Gastrocnemius medialis (tissue), 4 donors: Measurements from ENCODE around the gene HDAC7.

Experiments
- POLR2A ChIP-seq, 2 donors: fragments of 450-650 bp; IDR thresholded peaks; one replicate each; pipeline ENCODE4 v1.6.1; 2017; ENCODE audit warnings: antibody characterized with exemption in 2 of 2, mild to moderate bottlenecking in 2 of 2, moderate library complexity in 2 of 2
- TF ChIP-seq, protein P1 (sequence below), 5 experiments: fragments of 450-650 bp in 3 of 5; fragments of 200-600 bp in 2 of 5; sonication (generic) in 2 of 5; IDR thresholded peaks in 4 of 5; conservative IDR thresholded peaks in 1 of 5; 1 replicate in 4 of 5; 2 replicates in 1 of 5; pipeline ENCODE4 v1.5.1; 2016 to 2019; ENCODE audit warnings: antibody characterized with exemption in 5 of 5, mild to moderate bottlenecking in 3 of 5, moderate library complexity in 3 of 5

DNA sequence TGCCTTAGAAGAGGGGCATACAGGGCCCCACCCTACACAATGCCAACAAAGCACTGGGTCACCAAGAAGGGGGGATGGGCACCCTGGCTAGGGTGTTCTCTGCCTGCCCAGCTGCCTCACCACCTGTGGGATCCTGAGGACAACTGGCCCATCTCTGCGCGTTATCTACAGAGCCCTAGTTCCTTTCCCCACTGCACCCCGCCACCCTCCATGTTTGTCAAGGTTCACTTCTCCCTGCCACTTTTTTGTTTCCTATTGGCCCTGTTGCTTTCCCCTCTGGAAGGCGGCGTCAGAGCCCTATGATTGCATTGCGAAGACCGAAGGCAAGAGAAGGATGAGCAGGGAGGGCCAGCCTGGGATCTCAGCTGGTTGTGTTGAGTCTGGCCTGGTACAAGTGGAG, 45.0 kb downstream of the HDAC7 start:
- TF ChIP-seq, protein P1, sequence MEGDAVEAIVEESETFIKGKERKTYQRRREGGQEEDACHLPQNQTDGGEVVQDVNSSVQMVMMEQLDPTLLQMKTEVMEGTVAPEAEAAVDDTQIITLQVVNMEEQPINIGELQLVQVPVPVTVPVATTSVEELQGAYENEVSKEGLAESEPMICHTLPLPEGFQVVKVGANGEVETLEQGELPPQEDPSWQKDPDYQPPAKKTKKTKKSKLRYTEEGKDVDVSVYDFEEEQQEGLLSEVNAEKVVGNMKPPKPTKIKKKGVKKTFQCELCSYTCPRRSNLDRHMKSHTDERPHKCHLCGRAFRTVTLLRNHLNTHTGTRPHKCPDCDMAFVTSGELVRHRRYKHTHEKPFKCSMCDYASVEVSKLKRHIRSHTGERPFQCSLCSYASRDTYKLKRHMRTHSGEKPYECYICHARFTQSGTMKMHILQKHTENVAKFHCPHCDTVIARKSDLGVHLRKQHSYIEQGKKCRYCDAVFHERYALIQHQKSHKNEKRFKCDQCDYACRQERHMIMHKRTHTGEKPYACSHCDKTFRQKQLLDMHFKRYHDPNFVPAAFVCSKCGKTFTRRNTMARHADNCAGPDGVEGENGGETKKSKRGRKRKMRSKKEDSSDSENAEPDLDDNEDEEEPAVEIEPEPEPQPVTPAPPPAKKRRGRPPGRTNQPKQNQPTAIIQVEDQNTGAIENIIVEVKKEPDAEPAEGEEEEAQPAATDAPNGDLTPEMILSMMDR (IDR thresholded peaks at IDR 0.05 in 4 of 5, conservative IDR thresholded peaks at IDR 0.05 in 1 of 5) = no peak
- no peak for TF ChIP-seq POLR2A (IDR thresholded peaks at IDR 0.05)
